AG04449 (cell line): Measurements from ENCODE around the gene RAPGEFL1.

Source experiments
- CTCF ChIA-PET: fragments of 350-600 bp; formaldehyde crosslinking; extraction: SDS; loops from one replicate; lab custom pipeline; 2021; ENCODE audit warnings: antibody characterized with exemption; lab: Yijun Ruan, JAX
- POLR2A ChIA-PET: fragments of 400-600, 350-600 bp; formaldehyde crosslinking; extraction: SDS; loops from one replicate; lab custom pipeline; 2020; ENCODE audit warnings: antibody characterized with exemption, inconsistent platforms; lab: Yijun Ruan, JAX
- DNase-seq: peaks from one replicate; pipeline ENCODE4 v3.0.0-alpha.2; 2010; ENCODE audit warnings: low read depth, low spot score
- H3K4me3 ChIP-seq: 2 replicates; pipeline ENCODE4 v1.5.1; 2011; ENCODE audit warnings: low read depth, mild to moderate bottlenecking, control low read depth, low read length
- TF ChIP-seq, protein P1 (sequence below): IDR thresholded peaks from one replicate; pipeline ENCODE4 v1.5.1; 2011; ENCODE audit warnings: mild to moderate bottlenecking, moderate library complexity, low read length, control low read depth, inconsistent platforms; ENCODE audit not compliant: insufficient read depth; ENCODE audit errors: missing control alignments

RAPGEFL1 gene, protein sequence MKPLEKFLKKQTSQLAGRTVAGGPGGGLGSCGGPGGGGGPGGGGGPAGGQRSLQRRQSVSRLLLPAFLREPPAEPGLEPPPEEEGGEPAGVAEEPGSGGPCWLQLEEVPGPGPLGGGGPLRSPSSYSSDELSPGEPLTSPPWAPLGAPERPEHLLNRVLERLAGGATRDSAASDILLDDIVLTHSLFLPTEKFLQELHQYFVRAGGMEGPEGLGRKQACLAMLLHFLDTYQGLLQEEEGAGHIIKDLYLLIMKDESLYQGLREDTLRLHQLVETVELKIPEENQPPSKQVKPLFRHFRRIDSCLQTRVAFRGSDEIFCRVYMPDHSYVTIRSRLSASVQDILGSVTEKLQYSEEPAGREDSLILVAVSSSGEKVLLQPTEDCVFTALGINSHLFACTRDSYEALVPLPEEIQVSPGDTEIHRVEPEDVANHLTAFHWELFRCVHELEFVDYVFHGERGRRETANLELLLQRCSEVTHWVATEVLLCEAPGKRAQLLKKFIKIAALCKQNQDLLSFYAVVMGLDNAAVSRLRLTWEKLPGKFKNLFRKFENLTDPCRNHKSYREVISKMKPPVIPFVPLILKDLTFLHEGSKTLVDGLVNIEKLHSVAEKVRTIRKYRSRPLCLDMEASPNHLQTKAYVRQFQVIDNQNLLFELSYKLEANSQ

DNA sequence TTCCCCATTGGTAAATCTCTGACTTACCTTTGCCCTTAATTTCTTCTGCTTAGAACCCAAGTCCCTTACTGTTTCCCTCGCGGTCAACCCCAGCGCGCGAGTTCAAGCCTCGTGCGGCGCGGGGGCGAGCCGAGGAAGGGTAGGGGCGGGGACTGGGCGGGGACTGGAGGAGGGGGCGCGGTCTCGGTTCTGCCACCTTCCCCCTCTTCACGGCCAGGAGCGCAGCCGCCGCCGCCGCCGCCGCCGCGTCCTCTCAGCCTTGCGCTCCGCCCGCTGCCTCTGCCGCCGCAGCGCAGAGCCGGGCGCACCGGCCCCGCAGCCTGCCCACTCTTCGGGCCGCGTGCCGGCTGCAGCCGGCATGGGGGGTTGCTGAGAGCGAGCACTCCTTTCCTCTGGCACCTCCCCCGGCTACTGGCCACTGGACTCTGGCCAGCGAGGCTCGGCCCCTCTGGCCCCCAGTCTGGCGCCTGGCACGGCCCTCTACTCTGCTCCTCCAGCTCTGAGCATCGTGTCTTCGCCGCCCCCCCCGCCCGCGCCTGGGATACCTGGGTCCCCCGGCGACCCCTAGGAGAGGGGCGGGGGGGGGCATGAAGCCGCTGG, at the start of gene RAPGEFL1:
TSS of gene RAPGEFL1 (plus strand) at position 196 of the 600 bp plus-strand sequence. CDS start at position 588, 392 bp downstream.
- H3K4me3 ChIP-seq = peak within 1 kb of the TSS; percentile 55
- DNase-seq = no peak
- CTCF ChIA-PET = interaction anchor here (1.4 to 10.4 kb wide), 5 partner anchors 15 to 164 kb away, joined by 3 to 76 read pairs (median 5); partner anchors contain the start of gene CASC3
- POLR2A ChIA-PET = no interaction called here
- TF ChIP-seq, protein P1, sequence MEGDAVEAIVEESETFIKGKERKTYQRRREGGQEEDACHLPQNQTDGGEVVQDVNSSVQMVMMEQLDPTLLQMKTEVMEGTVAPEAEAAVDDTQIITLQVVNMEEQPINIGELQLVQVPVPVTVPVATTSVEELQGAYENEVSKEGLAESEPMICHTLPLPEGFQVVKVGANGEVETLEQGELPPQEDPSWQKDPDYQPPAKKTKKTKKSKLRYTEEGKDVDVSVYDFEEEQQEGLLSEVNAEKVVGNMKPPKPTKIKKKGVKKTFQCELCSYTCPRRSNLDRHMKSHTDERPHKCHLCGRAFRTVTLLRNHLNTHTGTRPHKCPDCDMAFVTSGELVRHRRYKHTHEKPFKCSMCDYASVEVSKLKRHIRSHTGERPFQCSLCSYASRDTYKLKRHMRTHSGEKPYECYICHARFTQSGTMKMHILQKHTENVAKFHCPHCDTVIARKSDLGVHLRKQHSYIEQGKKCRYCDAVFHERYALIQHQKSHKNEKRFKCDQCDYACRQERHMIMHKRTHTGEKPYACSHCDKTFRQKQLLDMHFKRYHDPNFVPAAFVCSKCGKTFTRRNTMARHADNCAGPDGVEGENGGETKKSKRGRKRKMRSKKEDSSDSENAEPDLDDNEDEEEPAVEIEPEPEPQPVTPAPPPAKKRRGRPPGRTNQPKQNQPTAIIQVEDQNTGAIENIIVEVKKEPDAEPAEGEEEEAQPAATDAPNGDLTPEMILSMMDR = no peak

- TF ChIP-seq, protein P1 = no peak
- no peak overlapping the region for H3K4me3 ChIP-seq
- DNase-seq = no peak
- POLR2A ChIA-PET = interaction anchor here (1.1 kb wide), 1 partner anchor 10 kb away, joined by 3 read pairs; no protein-coding TSS in a partner anchor
- CTCF ChIA-PET = interaction anchor here (0.7 to 2.3 kb wide), 6 partner anchors 17 to 92 kb away, joined by 3 to 7 read pairs (median 4); no protein-coding TSS in a partner anchor
Measured at GRCh38 chr17:40129498-40129897, 47.8 kb upstream of the RAPGEFL1 start.

DNA sequence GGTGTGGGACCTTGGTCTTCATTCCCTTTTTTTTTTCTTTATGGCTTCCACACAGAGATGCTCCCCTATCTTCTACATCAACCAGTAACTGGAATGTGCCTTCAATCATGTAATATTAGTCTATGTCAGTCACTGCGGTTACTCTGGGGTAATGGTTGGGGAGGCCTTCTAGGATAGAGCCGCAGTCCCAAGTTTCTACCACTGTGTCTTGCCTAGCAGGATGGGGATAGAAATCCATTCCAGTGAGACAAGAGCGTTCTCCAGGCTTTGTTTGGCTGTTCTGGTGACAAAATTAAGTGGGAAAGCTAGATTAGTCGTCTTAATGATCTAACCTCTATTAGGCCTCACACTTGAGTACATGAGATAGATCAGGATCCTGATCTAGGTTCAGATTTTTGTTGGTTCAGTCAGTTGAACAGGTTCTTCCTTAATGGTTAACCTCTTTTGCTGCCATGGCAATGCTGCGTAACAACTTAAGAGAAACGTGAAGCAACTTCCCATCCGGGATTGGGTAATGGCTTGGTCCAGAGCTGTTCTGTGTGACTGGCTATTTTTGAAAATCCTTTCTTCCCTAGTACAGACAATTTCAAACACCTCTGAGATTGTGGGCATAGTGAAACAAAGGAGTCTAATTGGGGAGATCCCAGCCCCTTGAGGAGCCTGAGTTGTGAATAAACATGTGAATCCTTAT, 46.8 kb upstream of the RAPGEFL1 start:
- TF ChIP-seq, protein P1 = no peak
- POLR2A ChIA-PET = interaction anchor here (1.2 kb wide), 1 partner anchor 10 kb away, joined by 3 read pairs; the partner anchor contains the start of gene CASC3
- DNase-seq = no peak
- CTCF ChIA-PET = interaction anchor here (1.3 to 2.3 kb wide), 4 partner anchors 9 to 54 kb away, joined by 4 to 7 read pairs (median 6); partner anchors contain the start of gene CASC3
- no peak overlapping the region for H3K4me3 ChIP-seq

DNA sequence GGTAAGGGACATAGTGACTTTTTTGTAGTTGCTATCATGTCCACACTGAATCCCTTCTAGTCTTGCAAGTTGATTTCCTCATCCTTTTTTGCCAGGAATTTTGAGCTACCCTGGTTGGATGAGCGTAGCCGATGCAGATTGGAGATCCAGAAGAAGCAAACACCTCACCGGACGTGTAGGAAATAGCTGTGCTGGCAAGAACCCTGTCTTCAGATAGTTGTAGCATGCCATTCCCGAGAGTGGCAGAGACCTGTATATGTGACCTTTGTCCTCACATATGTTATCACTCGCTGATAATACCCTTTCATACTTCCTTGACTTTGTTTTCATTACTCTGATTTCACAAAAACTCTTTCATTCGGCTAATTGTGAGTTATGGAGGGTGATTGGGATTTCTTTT, 43.1 kb upstream of the RAPGEFL1 start:
- TF ChIP-seq, protein P1 = no peak
- DNase-seq = no peak
- ChIA-PET CTCF (interaction anchor here (0.8 to 3.4 kb wide), 8 partner anchors 10 to 107 kb away, joined by 3 to 23 read pairs (median 4); partner anchors contain the start of gene NR1D1), POLR2A (interaction anchor here (1.3 kb wide), 1 partner anchor 34 kb away, joined by 3 read pairs; the partner anchor contains the start of gene NR1D1)
- H3K4me3 ChIP-seq = no peak overlapping the region

DNA sequence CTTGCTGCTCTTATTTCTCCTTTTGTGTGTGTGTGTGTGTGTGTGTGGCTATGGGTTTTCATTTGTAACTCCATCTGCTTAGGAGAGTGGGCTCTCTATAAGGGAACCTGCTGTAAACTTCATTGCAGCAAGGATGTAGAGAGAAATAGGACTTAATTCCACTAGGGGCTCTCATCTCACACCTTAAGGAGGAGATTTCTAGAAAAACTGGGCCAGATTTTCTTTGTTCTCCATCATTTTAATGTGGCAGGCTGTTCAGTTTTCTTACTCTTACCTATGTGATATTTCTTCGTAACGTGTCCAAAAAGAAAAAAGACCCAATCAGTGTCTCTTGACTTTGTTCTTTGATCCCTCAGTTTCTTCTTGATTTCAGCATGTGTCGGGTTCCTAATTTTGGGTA, 41.5 kb upstream of the RAPGEFL1 start:
- H3K4me3 ChIP-seq = no peak overlapping the region
- no peak for DNase-seq
- TF ChIP-seq, protein P1 = no peak
- ChIA-PET CTCF (interaction anchor here (1.5 to 3.4 kb wide), 2 partner anchors 11 to 56 kb away, joined by 4 to 23 read pairs; no protein-coding TSS in a partner anchor), POLR2A (no interaction called here)
